Astrocyte of the spinal cord (primary cell): Measurements from ENCODE around the gene TECR.
A peak's percentile ranks its signal among the peaks of the same experiment; 100 is the strongest.

Experiments used
- DNase-seq: peaks from one replicate; pipeline ENCODE4 v3.0.0; 2011; ENCODE audit warnings: low read depth, low spot score
- H3K4me3 ChIP-seq: 2 replicates; pipeline ENCODE4 v1.5.1; 2011; ENCODE audit warnings: low read depth, mild to moderate bottlenecking, low read length, moderate library complexity
- CTCF ChIP-seq: IDR thresholded peaks from 2 replicates; pipeline ENCODE4 v1.5.1; 2012; ENCODE audit warnings: low read depth, mild to moderate bottlenecking, low read length, inconsistent platforms
- in situ Hi-C: cut with HindIII; loops from 2 replicates; pipeline ENCODE4 v1.10.0; 2017; ENCODE audit warnings: low sequenced_read_pairs

The TECR gene

GRCh38 chr19:14529254-14530004, at the start of gene TECR:
TECR (plus strand) TSS chr19:14529594; CDS start chr19:14529697, 103 bp downstream.
- peak within 1 kb of the TSS; percentile 97 for H3K4me3 ChIP-seq
- peak; percentile 100 for DNase-seq
- in situ Hi-C loops, result no loop called here
- no peak for TF ChIP-seq CTCF

- H3K4me3 ChIP-seq, result no peak overlapping the region
- DNase-seq, result no peak
- in situ Hi-C loops, result no loop called here
- peak; percentile 85 for TF ChIP-seq CTCF
These were observed 49.3 kb upstream of the TECR start for GRCh38 chr19:14479975-14480699.

GRCh38 chr19:14480700-14481079, 48.7 kb upstream of the TECR start:
- no peak overlapping the region for H3K4me3 ChIP-seq
- in situ Hi-C loops, result no loop called here
- DNase-seq, result peak; percentile 50
- TF ChIP-seq CTCF, result no peak

- H3K4me3 ChIP-seq, result no peak overlapping the region
- DNase-seq, result no peak
- in situ Hi-C loops, result no loop called here
- no peak for TF ChIP-seq CTCF
These were observed 47.0 kb upstream of the TECR start for GRCh38 chr19:14482172-14482941.

- H3K4me3 ChIP-seq, result no peak overlapping the region
- in situ Hi-C loops, result no loop called here
- no peak for TF ChIP-seq CTCF
- DNase-seq, result no peak
These were observed 41.8 kb upstream of the TECR start for GRCh38 chr19:14487370-14488125.
